KMS-11 (cell line): ENCODE results near the gene SIRT4.

Experiments used
- H2AFZ ChIP-seq: fragments of 200-600 bp; sonication (generic); 2 replicates; pipeline ENCODE4 v1.6.1; 2016; ENCODE audit warnings: antibody characterized with exemption, mixed run types, low read depth
- H3K27ac ChIP-seq: fragments of 200-600 bp; sonication (generic); 2 replicates; pipeline ENCODE4 v1.6.1; 2016; ENCODE audit warnings: mild to moderate bottlenecking, mixed run types
- H3K27me3 ChIP-seq: fragments of 200-600 bp; sonication (generic); 2 replicates; pipeline ENCODE4 v1.6.1; 2017; ENCODE audit warnings: mild to moderate bottlenecking, low read depth, mixed run types, moderate library complexity; ENCODE audit not compliant: insufficient read depth
- H3K36me3 ChIP-seq: fragments of 200-600 bp; sonication (generic); 2 replicates; pipeline ENCODE4 v1.6.1; 2017; ENCODE audit warnings: mild to moderate bottlenecking, mixed run types; ENCODE audit not compliant: insufficient read depth
- H3K4me1 ChIP-seq: fragments of 200-600 bp; sonication (generic); 2 replicates; pipeline ENCODE4 v1.6.1; 2016; ENCODE audit warnings: mild to moderate bottlenecking, low read depth, mixed run types; ENCODE audit not compliant: poor library complexity, severe bottlenecking
- H3K4me2 ChIP-seq: fragments of 200-600 bp; sonication (generic); 2 replicates; pipeline ENCODE4 v1.7.0; 2016; ENCODE audit warnings: mild to moderate bottlenecking, mixed run types
- H3K4me3 ChIP-seq: fragments of 200-600 bp; sonication (generic); IDR thresholded peaks from 2 replicates; pipeline ENCODE4 v1.6.1; 2017; ENCODE audit warnings: low read depth, low read length, mixed read lengths; ENCODE audit not compliant: insufficient read depth
- H3K79me2 ChIP-seq: fragments of 200-600 bp; sonication (generic); 2 replicates; pipeline ENCODE4 v1.6.1; 2016; ENCODE audit warnings: low read depth, mixed run types; ENCODE audit not compliant: insufficient read depth
- H3K9ac ChIP-seq: fragments of 200-600 bp; sonication (generic); 2 replicates; pipeline ENCODE4 v1.6.1; 2016; ENCODE audit warnings: mild to moderate bottlenecking, mixed run types
- H4K20me1 ChIP-seq: fragments of 200-600 bp; sonication (generic); 2 replicates; pipeline ENCODE4 v1.6.1; 2016; ENCODE audit warnings: mild to moderate bottlenecking, mixed run types; ENCODE audit not compliant: insufficient read depth
- TF ChIP-seq, protein P1 (sequence below): fragments of 200-600 bp; sonication (generic); conservative IDR thresholded peaks from 2 replicates; pipeline ENCODE4 v1.6.1; 2017; ENCODE audit warnings: low read depth, mild to moderate bottlenecking, antibody characterized with exemption, low read length, moderate library complexity, mixed read lengths

SIRT4 gene

DNA sequence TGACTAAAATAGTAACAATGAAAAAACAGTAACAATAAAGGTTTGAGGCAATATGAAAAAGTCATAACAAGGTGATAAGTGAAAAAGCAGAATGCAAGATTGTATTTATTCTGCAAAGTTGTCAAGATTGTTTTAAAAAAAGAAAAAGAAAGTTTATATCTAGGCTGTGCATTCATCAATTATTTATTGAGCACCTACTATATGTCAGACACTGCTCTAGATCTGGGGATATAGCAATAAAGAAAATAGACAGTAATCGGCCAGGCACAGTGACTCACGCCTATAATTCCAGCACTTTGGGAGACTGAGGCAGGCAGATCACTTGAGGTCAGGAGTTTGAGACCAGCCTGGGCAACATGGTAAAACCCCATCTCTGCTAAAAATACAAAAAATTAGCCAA lies 21.7 kb downstream of the SIRT4 start:
- TF ChIP-seq, protein P1, sequence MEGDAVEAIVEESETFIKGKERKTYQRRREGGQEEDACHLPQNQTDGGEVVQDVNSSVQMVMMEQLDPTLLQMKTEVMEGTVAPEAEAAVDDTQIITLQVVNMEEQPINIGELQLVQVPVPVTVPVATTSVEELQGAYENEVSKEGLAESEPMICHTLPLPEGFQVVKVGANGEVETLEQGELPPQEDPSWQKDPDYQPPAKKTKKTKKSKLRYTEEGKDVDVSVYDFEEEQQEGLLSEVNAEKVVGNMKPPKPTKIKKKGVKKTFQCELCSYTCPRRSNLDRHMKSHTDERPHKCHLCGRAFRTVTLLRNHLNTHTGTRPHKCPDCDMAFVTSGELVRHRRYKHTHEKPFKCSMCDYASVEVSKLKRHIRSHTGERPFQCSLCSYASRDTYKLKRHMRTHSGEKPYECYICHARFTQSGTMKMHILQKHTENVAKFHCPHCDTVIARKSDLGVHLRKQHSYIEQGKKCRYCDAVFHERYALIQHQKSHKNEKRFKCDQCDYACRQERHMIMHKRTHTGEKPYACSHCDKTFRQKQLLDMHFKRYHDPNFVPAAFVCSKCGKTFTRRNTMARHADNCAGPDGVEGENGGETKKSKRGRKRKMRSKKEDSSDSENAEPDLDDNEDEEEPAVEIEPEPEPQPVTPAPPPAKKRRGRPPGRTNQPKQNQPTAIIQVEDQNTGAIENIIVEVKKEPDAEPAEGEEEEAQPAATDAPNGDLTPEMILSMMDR: no peak
- H3K4me3 ChIP-seq: no peak overlapping the region
- no peak overlapping the region for H3K9ac ChIP-seq
- no peaks in the 10 kb centered on the region for H3K36me3 ChIP-seq
- no peaks in the 10 kb centered on the region for H3K4me1 ChIP-seq
- no peak overlapping the region for H3K4me2 ChIP-seq
- no peaks in the 10 kb centered on the region for H3K27me3 ChIP-seq
- no peaks in the 10 kb centered on the region for H3K79me2 ChIP-seq
- no peak overlapping the region for H3K27ac ChIP-seq
- H2AFZ ChIP-seq: no peak overlapping the region
- no peaks in the 10 kb centered on the region for H4K20me1 ChIP-seq

DNA sequence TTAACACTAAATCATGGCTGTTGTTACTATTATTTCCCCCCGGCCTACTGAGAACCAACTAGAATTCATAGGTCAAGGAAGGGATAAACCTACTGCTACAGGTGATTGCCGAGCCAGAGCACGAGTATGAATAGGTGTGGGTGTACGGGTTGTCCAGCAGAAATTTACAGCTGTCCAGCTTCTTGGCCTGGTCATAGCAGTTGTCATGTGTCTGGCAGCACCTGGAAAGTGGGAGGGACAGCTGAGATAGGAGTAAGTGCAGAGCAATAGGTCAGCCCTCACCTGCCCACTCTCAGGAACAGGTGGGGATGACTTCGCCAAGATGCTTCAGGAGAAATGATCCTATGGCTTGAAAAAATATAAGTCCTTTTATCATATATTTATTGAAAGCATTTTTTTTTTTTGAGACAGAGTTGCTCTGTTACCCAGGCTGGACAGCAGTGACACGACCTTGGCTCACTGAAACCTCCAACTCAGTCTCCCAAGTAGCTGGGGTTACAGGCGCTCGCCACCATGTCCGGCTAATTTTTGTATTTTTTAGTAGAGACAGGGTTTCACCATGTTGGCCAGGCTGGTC lies 22.8 kb downstream of the SIRT4 start:
- Histone ChIP-seq H2AFZ (peak overlapping the region; percentile 95), H4K20me1 (no peaks in the 10 kb centered on the region), H3K9ac (no peak overlapping the region), H3K4me1 (no peaks in the 10 kb centered on the region), H3K27me3 (no peaks in the 10 kb centered on the region), H3K36me3 (no peaks in the 10 kb centered on the region), H3K27ac (no peak overlapping the region), H3K4me2 (no peak overlapping the region), H3K79me2 (no peaks in the 10 kb centered on the region), H3K4me3 (no peak overlapping the region)
- TF ChIP-seq, protein P1: no peak

DNA sequence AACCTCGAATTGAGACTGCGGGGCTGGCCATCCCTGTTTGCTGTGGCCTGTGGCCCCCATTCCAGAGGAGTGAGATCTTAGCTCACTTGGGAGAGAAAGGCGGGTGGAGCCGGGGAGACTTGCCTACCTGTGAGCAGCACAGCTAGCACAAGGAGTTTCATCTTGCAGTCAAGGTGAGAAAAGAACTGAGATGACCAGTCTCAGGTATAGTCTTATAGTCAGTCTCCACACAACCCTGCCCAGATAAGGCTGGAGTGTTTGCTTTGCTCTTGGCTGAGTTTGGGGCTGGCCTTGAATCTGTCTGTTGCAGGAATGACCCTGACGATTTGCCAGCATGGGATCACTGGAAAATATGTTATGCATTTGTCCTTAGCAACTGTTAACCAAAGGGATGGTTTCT lies 25.5 kb downstream of the SIRT4 start, which contains the start of gene PLA2G1B:
Gene PLA2G1B, minus strand, starts transcription at position 187 of the 400 bp plus-strand sequence. Its CDS starts 26 bp downstream, at position 161.
- H3K4me3 ChIP-seq: no peak within 1 kb of the TSS
- no peak within 1 kb of the TSS for H2AFZ ChIP-seq
- TF ChIP-seq, protein P1: no peak
- no peaks in the 10 kb centered on the region for H3K27me3 ChIP-seq
- H4K20me1 ChIP-seq: no peaks in the 10 kb centered on the region
- no peaks in the 10 kb centered on the region for H3K79me2 ChIP-seq
- H3K4me1 ChIP-seq: no peaks in the 10 kb centered on the region
- H3K9ac ChIP-seq: no peak within 1 kb of the TSS
- no peaks in the 10 kb centered on the region for H3K36me3 ChIP-seq
- H3K27ac ChIP-seq: no peak within 1 kb of the TSS
- H3K4me2 ChIP-seq: no peak within 1 kb of the TSS

DNA sequence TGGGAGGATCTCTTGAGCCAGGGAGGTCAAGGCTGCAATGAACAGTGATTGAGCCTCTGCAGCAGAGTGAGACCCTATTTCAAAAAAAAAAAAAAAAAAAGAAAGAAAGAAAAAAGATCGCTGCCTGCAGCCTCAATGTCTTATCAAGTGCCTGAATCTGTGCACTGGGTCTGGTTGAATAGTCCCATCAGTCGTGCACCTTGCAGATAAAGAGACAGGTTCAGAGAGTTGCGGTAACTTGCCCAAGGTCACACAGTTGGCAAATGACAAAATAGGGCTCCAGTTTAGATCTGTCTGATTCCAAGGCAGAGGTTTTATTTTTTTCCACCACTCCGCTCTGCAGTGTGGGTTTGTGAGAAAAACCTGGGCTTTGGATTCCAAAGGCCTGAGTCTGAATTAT lies 26.1 kb downstream of the SIRT4 start:
- no peaks in the 10 kb centered on the region for H3K27me3 ChIP-seq
- TF ChIP-seq, protein P1: no peak
- no peak overlapping the region for H3K4me3 ChIP-seq
- no peak overlapping the region for H3K9ac ChIP-seq
- no peak overlapping the region for H3K27ac ChIP-seq
- H3K4me1 ChIP-seq: no peaks in the 10 kb centered on the region
- H3K36me3 ChIP-seq: no peaks in the 10 kb centered on the region
- H2AFZ ChIP-seq: no peak overlapping the region
- H3K79me2 ChIP-seq: no peaks in the 10 kb centered on the region
- no peak overlapping the region for H3K4me2 ChIP-seq
- H4K20me1 ChIP-seq: no peaks in the 10 kb centered on the region
